OCI-LY7 (cell line): ENCODE results near the gene STIP1.

Experiments
- EZH2phosphoT487 ChIP-seq: fragments of 200-600 bp; sonication (generic); IDR thresholded peaks from 2 replicates; pipeline ENCODE4 v1.6.1; 2018; ENCODE audit warnings: low read depth, borderline replicate concordance, mild to moderate bottlenecking, mixed run types, antibody characterized with exemption, low read length, moderate library complexity, mixed read lengths
- TF ChIP-seq, protein P1 (sequence below): fragments of 200-600 bp; sonication (generic); conservative IDR thresholded peaks from 2 replicates; pipeline ENCODE4 v1.5.1; 2014; ENCODE audit warnings: mild to moderate bottlenecking, antibody characterized with exemption, low read length, moderate library complexity, mixed read lengths

DNA sequence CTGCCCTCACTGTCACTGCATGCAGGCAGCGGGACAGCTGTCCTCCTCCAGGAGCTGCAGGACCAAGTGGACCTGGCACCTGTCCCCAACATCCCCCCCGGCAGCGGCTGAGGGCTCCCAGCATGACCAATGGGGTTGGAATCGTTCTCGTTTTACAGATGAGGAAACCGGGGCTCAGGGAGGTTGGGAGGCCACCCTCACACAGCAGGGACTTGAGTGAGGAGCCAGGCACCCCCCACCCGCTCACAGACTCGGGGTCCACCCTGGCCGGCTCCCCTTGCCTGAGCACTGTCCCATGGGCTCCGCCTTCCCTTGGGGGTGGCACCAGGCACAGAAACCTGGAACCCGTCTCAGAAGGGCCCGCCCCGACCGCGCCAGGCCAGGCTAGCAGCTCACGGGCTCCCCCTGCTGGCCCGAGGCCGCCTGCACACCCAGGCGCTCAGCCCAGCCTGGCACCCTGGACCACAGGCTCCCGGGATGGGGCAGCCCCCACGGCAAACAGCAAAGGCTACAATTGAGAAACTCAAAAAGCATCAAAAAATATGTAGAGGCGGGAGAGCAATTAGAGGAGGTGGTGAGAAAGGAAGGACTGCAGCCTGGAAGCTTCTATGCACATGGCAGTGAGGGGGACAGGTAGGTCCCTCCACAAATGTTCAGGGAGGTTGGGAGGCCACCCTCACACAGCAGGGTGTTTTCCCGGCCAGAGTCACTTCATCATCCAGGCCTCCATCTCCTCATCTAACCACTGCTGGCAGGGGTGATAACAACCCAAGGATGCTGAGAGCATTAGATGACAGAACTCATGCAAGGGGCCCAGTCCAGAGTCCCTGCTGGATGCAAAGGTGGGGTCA is 32.9 kb upstream of the STIP1 start:
- TF ChIP-seq, protein P1, sequence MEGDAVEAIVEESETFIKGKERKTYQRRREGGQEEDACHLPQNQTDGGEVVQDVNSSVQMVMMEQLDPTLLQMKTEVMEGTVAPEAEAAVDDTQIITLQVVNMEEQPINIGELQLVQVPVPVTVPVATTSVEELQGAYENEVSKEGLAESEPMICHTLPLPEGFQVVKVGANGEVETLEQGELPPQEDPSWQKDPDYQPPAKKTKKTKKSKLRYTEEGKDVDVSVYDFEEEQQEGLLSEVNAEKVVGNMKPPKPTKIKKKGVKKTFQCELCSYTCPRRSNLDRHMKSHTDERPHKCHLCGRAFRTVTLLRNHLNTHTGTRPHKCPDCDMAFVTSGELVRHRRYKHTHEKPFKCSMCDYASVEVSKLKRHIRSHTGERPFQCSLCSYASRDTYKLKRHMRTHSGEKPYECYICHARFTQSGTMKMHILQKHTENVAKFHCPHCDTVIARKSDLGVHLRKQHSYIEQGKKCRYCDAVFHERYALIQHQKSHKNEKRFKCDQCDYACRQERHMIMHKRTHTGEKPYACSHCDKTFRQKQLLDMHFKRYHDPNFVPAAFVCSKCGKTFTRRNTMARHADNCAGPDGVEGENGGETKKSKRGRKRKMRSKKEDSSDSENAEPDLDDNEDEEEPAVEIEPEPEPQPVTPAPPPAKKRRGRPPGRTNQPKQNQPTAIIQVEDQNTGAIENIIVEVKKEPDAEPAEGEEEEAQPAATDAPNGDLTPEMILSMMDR = peak; percentile 98
- no peak for TF ChIP-seq EZH2phosphoT487
